GM23338 (cell line): ENCODE results near the gene CTNNA3. TPM values are rescaled to one million over a fixed set of nuclear protein-coding genes. Genes with fewer than 3 reads are reported as not detected.

Source experiments
- ATAC-seq: fragments of 200-7000 bp; cut with Tn5 transposase; 3 replicates; pipeline ENCODE4 v1.9.1; 2020
- DNase-seq: peaks from one replicate; pipeline ENCODE4 v3.0.0-alpha.2; 2015; ENCODE audit warnings: low spot score
- H2AFZ ChIP-seq: fragments of 200-600 bp; sonication (generic); 2 replicates; pipeline ENCODE4 v1.8.0; 2016; ENCODE audit warnings: antibody characterized with exemption, mild to moderate bottlenecking, moderate library complexity
- H3F3A ChIP-seq: fragments of 200-600 bp; sonication (generic); replicated peaks from 2 replicates; pipeline ENCODE4 v1.8.0; 2017; ENCODE audit warnings: antibody characterized with exemption, mixed run types, low read depth
- H3K27ac ChIP-seq: fragments of 200-600 bp; sonication (generic); 2 replicates; pipeline ENCODE4 v1.6.1; 2016; ENCODE audit warnings: low read depth
- H3K27me3 ChIP-seq: fragments of 200-600 bp; sonication (generic); 2 replicates; pipeline ENCODE4 v1.8.0; 2016; ENCODE audit warnings: mild to moderate bottlenecking, mixed run types, moderate library complexity; ENCODE audit not compliant: insufficient read depth
- H3K36me3 ChIP-seq: fragments of 200-600 bp; sonication (generic); 2 replicates; pipeline ENCODE4 v1.8.0; 2016; ENCODE audit warnings: mild to moderate bottlenecking; ENCODE audit not compliant: insufficient read depth
- H3K4me1 ChIP-seq: fragments of 200-600 bp; sonication (generic); 2 replicates; pipeline ENCODE4 v1.8.0; 2016; ENCODE audit warnings: mild to moderate bottlenecking, moderate library complexity; ENCODE audit not compliant: insufficient read depth
- H3K4me2 ChIP-seq: fragments of 200-600 bp; sonication (generic); 2 replicates; pipeline ENCODE4 v1.7.1; 2017; ENCODE audit warnings: mixed run types
- H3K4me3 ChIP-seq: fragments of 200-600 bp; sonication (generic); 2 replicates; pipeline ENCODE4 v1.6.1; 2016; ENCODE audit warnings: mixed run types
- H3K79me2 ChIP-seq: fragments of 200-600 bp; sonication (generic); replicated peaks from 2 replicates; pipeline ENCODE4 v1.8.0; 2017; ENCODE audit warnings: mild to moderate bottlenecking; ENCODE audit not compliant: insufficient read depth
- H3K9me2 ChIP-seq: fragments of 200-600 bp; sonication (generic); 2 replicates; pipeline ENCODE4 v1.8.0; 2017; ENCODE audit not compliant: insufficient read depth
- H4K20me1 ChIP-seq: fragments of 200-600 bp; sonication (generic); replicated peaks from 2 replicates; pipeline ENCODE4 v1.8.0; 2017; ENCODE audit warnings: mild to moderate bottlenecking; ENCODE audit not compliant: insufficient read depth
- H3K27ac Mint-ChIP-seq: 2 replicates; pipeline ENCODE4 v1.8.0; 2020; ENCODE audit warnings: inconsistent platforms, mild to moderate bottlenecking, moderate library complexity, mixed read lengths
- H3K27me3 Mint-ChIP-seq: 3 replicates; pipeline ENCODE4 v1.8.0; 2022; ENCODE audit warnings: low read depth, mild to moderate bottlenecking, moderate library complexity, mixed read lengths, inconsistent platforms; ENCODE audit not compliant: insufficient read depth, poor library complexity
- H3K36me3 Mint-ChIP-seq: 3 replicates; pipeline ENCODE4 v1.8.0; 2021; ENCODE audit warnings: low read depth, mild to moderate bottlenecking, inconsistent platforms, moderate library complexity, mixed read lengths
- H3K4me1 Mint-ChIP-seq: 3 replicates; pipeline ENCODE4 v1.8.0; 2020; ENCODE audit warnings: mild to moderate bottlenecking, inconsistent platforms, mixed read lengths
- H3K4me3 Mint-ChIP-seq: 3 replicates; pipeline ENCODE4 v1.8.0; 2021; ENCODE audit warnings: moderate library complexity, mild to moderate bottlenecking, inconsistent platforms, mixed read lengths
- H3K9me3 Mint-ChIP-seq: 3 replicates; pipeline ENCODE4 v1.8.0; 2020; ENCODE audit warnings: moderate library complexity, mild to moderate bottlenecking, inconsistent platforms, mixed read lengths
- CREB1 ChIP-seq: fragments of 250-450 bp; sonication (Bioruptor Pico); IDR thresholded peaks from 2 replicates; pipeline ENCODE4 v1.5.0; 2020; ENCODE audit warnings: low read depth, mild to moderate bottlenecking, moderate library complexity
- CTCF ChIP-seq, 2 experiments: fragments of 200-600 bp in 1 of 2; sonication (generic) in 1 of 2; conservative IDR thresholded peaks; 2 replicates each; pipeline versions ENCODE4 v1.5.1 to v1.6.1; 2016 to 2017; ENCODE audit warnings: antibody characterized with exemption in 2 of 2, low read depth in 2 of 2, mild to moderate bottlenecking in 2 of 2, moderate library complexity in 1 of 2
- ETS1 ChIP-seq: IDR thresholded peaks from 2 replicates; pipeline ENCODE4 v1.6.1; 2016; ENCODE audit warnings: antibody characterized with exemption
- EZH2 ChIP-seq: fragments of 200-600 bp; sonication (generic); IDR thresholded peaks from one replicate; pipeline ENCODE4 v1.8.0; 2017; ENCODE audit warnings: antibody characterized with exemption, mild to moderate bottlenecking, low read depth; ENCODE audit not compliant: unreplicated experiment
- EZH2phosphoT487 ChIP-seq: fragments of 200-600 bp; sonication (generic); IDR thresholded peaks from one replicate; pipeline ENCODE4 v1.8.1; 2018; ENCODE audit warnings: antibody characterized with exemption; ENCODE audit not compliant: unreplicated experiment
- JUNB ChIP-seq: IDR thresholded peaks from one replicate; pipeline ENCODE4 v1.6.1; 2016; ENCODE audit warnings: antibody characterized with exemption; ENCODE audit not compliant: unreplicated experiment
- NANOG ChIP-seq: IDR thresholded peaks from 2 replicates; pipeline ENCODE4 v1.6.1; 2016; ENCODE audit warnings: antibody characterized with exemption, borderline replicate concordance
- POLR2AphosphoS5 ChIP-seq: IDR thresholded peaks from 2 replicates; pipeline ENCODE4 v1.6.1; 2016; ENCODE audit warnings: antibody characterized with exemption, low read depth
- STAT1 ChIP-seq: IDR thresholded peaks from one replicate; pipeline ENCODE4 v1.6.1; 2016; ENCODE audit warnings: antibody characterized with exemption; ENCODE audit not compliant: unreplicated experiment
- ZNF114 ChIP-seq: fragments of 250-450 bp; sonication (Bioruptor Pico); IDR thresholded peaks from 2 replicates; pipeline ENCODE4 v1.5.0; 2020; ENCODE audit warnings: mild to moderate bottlenecking, moderate library complexity
- ZNF331 ChIP-seq: fragments of 250-450 bp; sonication (Bioruptor Pico); IDR thresholded peaks from 2 replicates; pipeline ENCODE4 v1.5.0; 2020; ENCODE audit warnings: low read depth, mild to moderate bottlenecking, moderate library complexity
- polyA plus RNA-seq: library from polyadenylated mRNA; unstranded; fragments of >200 nt; fragmentation: Nextera tagmentation; extraction: Ambion mirVana; gene quantifications from 2 replicates; pipeline ENCODE4 v1.2.1, GENCODE V29; 2016
- total RNA-seq: library from RNA; depleted of rRNA; stranded (reverse); fragments of >200 nt; shearing (Covaris generic); gene quantifications from 2 replicates; pipeline ENCODE4 v1.2.3, GENCODE V29; 2014
- TF ChIP-seq, protein P1 (sequence below): fragments of 250-450 bp; sonication (Bioruptor Pico); IDR thresholded peaks from 2 replicates; pipeline ENCODE4 v1.5.0; 2020; ENCODE audit warnings: mild to moderate bottlenecking, moderate library complexity
- TF ChIP-seq, protein P2 (sequence below): IDR thresholded peaks from one replicate; pipeline ENCODE4 v1.6.1; 2018; ENCODE audit warnings: antibody characterized with exemption; ENCODE audit not compliant: unreplicated experiment

Gene CTNNA3
- total and polyA plus RNA-seq, 2 experiments from 2014 or later: 0.71 to 3.3 TPM

- no peaks in the 10 kb centered on the region for H3K27me3 ChIP-seq
- Mint-ChIP-seq H3K27ac (no peak overlapping the region), H3K36me3 (no peaks in the 10 kb centered on the region; the same call in 2 of the 3 replicates), H3K27me3 (no peaks in the 10 kb centered on the region), H3K9me3 (no peaks in the 10 kb centered on the region; the same call in 2 of the 3 replicates), H3K4me1 (no peaks in the 10 kb centered on the region), H3K4me3 (no peak overlapping the region)
- no peak overlapping the region for H3K27ac ChIP-seq
- no peaks in the 10 kb centered on the region for H3F3A ChIP-seq
- no peaks in the 10 kb centered on the region for H3K79me2 ChIP-seq
- ATAC-seq (no peak), DNase-seq (no peak)
- no peaks in the 10 kb centered on the region for H3K36me3 ChIP-seq
- no peaks in the 10 kb centered on the region for H4K20me1 ChIP-seq
- H2AFZ ChIP-seq: no peak overlapping the region
- H3K4me1 ChIP-seq: no peaks in the 10 kb centered on the region
- no peak overlapping the region for H3K4me2 ChIP-seq
- H3K9me2 ChIP-seq: no peaks in the 10 kb centered on the region; the same call in 1 of the 2 replicates
- no peak for TF ChIP-seq JUNB
- TF ChIP-seq ETS1: no peak
- TF ChIP-seq ZNF114 (CRISPR knock-in tag): no peak
- TF ChIP-seq ZNF331: no peak
- TF ChIP-seq, protein P1, sequence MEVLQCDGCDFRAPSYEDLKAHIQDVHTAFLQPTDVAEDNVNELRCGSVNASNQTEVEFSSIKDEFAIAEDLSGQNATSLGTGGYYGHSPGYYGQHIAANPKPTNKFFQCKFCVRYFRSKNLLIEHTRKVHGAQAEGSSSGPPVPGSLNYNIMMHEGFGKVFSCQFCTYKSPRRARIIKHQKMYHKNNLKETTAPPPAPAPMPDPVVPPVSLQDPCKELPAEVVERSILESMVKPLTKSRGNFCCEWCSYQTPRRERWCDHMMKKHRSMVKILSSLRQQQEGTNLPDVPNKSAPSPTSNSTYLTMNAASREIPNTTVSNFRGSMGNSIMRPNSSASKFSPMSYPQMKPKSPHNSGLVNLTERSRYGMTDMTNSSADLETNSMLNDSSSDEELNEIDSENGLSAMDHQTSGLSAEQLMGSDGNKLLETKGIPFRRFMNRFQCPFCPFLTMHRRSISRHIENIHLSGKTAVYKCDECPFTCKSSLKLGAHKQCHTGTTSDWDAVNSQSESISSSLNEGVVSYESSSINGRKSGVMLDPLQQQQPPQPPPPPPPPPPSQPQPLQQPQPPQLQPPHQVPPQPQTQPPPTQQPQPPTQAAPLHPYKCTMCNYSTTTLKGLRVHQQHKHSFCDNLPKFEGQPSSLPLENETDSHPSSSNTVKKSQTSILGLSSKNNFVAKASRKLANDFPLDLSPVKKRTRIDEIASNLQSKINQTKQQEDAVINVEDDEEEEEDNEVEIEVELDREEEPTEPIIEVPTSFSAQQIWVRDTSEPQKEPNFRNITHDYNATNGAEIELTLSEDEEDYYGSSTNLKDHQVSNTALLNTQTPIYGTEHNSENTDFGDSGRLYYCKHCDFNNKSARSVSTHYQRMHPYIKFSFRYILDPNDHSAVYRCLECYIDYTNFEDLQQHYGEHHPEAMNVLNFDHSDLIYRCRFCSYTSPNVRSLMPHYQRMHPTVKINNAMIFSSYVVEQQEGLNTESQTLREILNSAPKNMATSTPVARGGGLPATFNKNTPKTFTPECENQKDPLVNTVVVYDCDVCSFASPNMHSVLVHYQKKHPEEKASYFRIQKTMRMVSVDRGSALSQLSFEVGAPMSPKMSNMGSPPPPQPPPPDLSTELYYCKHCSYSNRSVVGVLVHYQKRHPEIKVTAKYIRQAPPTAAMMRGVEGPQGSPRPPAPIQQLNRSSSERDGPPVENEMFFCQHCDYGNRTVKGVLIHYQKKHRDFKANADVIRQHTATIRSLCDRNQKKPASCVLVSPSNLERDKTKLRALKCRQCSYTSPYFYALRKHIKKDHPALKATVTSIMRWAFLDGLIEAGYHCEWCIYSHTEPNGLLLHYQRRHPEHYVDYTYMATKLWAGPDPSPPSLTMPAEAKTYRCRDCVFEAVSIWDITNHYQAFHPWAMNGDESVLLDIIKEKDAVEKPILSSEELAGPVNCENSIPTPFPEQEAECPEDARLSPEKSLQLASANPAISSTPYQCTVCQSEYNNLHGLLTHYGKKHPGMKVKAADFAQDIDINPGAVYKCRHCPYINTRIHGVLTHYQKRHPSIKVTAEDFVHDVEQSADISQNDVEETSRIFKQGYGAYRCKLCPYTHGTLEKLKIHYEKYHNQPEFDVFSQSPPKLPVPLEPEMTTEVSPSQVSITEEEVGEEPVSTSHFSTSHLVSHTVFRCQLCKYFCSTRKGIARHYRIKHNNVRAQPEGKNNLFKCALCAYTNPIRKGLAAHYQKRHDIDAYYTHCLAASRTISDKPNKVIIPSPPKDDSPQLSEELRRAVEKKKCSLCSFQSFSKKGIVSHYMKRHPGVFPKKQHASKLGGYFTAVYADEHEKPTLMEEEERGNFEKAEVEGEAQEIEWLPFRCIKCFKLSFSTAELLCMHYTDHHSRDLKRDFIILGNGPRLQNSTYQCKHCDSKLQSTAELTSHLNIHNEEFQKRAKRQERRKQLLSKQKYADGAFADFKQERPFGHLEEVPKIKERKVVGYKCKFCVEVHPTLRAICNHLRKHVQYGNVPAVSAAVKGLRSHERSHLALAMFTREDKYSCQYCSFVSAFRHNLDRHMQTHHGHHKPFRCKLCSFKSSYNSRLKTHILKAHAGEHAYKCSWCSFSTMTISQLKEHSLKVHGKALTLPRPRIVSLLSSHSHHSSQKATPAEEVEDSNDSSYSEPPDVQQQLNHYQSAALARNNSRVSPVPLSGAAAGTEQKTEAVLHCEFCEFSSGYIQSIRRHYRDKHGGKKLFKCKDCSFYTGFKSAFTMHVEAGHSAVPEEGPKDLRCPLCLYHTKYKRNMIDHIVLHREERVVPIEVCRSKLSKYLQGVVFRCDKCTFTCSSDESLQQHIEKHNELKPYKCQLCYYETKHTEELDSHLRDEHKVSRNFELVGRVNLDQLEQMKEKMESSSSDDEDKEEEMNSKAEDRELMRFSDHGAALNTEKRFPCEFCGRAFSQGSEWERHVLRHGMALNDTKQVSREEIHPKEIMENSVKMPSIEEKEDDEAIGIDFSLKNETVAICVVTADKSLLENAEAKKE (CRISPR knock-in tag): no peak
- no peak for TF ChIP-seq NANOG
- no peak for TF ChIP-seq POLR2AphosphoS5
- TF ChIP-seq, protein P2, sequence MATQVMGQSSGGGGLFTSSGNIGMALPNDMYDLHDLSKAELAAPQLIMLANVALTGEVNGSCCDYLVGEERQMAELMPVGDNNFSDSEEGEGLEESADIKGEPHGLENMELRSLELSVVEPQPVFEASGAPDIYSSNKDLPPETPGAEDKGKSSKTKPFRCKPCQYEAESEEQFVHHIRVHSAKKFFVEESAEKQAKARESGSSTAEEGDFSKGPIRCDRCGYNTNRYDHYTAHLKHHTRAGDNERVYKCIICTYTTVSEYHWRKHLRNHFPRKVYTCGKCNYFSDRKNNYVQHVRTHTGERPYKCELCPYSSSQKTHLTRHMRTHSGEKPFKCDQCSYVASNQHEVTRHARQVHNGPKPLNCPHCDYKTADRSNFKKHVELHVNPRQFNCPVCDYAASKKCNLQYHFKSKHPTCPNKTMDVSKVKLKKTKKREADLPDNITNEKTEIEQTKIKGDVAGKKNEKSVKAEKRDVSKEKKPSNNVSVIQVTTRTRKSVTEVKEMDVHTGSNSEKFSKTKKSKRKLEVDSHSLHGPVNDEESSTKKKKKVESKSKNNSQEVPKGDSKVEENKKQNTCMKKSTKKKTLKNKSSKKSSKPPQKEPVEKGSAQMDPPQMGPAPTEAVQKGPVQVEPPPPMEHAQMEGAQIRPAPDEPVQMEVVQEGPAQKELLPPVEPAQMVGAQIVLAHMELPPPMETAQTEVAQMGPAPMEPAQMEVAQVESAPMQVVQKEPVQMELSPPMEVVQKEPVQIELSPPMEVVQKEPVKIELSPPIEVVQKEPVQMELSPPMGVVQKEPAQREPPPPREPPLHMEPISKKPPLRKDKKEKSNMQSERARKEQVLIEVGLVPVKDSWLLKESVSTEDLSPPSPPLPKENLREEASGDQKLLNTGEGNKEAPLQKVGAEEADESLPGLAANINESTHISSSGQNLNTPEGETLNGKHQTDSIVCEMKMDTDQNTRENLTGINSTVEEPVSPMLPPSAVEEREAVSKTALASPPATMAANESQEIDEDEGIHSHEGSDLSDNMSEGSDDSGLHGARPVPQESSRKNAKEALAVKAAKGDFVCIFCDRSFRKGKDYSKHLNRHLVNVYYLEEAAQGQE: no peak
- TF ChIP-seq EZH2phosphoT487: no peak
- TF ChIP-seq EZH2: no peak
- no peak for TF ChIP-seq STAT1
- no peak for TF ChIP-seq CTCF (conservative IDR thresholded peaks at IDR 0.05; ENCODE audit: low read depth in 2 of 2)
- no peak for TF ChIP-seq CREB1 (CRISPR knock-in tag)
- no peak overlapping the region for H3K4me3 ChIP-seq
Observed at GRCh38 chr10:66058594-66058993, 1637.4 kb downstream of the CTNNA3 start.
